HG02678 (cell line): ENCODE results near the gene PMP22.
A peak's percentile ranks its signal among the peaks of the same experiment; 100 is the strongest.
"Not testable (repeated sequence)": the region's sequence is repeated elsewhere in the genome, so short reads cannot be mapped to it uniquely, and the experiment has no call there.

ENCODE experiments used
- ATAC-seq: cut with Tn5 transposase; IDR thresholded peaks from one replicate; pipeline ENCODE4 v1.9.1; 2021; ENCODE audit warnings: mild to moderate bottlenecking, moderate library complexity; ENCODE audit not compliant: unreplicated experiment

The PMP22 gene

DNA sequence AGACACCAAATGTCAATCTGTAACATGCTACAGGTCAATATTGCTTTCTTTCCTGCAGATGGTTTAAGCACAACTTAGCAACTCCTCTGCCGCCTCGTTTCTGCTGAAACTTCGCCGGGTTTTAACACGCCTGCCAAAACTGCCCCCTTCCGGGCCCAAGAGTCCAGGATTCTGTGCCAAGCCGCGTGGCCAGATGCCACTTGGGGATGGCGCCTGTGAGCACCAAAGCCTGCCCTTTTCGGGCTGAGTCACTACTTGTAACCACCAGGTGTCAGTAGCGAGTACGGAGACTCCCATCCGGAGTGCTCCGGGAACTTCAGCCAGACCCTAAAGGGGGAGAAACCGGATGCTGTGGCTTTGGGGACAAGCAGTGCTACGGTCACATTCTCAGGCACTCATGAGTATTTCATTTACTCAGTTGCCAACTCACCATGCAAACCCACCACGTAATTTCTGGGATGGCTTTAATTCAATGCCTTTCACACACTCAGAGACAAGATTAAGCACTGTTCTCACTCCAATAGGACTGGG lies 7.8 kb downstream of the PMP22 start:
- ATAC-seq: peak; percentile 79

DNA sequence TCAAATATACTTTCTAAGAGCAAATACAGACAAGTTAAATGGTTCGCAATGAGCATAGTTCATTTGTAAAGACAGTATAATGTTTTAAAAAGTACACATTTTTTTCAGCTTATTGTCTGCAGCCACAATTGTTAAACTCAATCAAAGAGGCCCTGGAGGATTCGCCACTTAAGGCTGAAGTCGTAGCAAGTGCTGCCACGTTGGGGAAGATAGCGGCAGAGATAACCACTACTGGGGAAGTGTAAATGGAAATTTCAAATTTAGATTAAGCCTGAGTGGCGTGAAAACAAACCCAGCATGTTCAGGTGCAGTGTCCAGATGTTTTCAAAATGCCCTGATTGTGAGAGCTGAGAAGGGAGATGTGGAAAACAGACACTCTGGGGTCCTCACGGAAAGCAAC lies 8.4 kb downstream of the PMP22 start:
- ATAC-seq: no peak

DNA sequence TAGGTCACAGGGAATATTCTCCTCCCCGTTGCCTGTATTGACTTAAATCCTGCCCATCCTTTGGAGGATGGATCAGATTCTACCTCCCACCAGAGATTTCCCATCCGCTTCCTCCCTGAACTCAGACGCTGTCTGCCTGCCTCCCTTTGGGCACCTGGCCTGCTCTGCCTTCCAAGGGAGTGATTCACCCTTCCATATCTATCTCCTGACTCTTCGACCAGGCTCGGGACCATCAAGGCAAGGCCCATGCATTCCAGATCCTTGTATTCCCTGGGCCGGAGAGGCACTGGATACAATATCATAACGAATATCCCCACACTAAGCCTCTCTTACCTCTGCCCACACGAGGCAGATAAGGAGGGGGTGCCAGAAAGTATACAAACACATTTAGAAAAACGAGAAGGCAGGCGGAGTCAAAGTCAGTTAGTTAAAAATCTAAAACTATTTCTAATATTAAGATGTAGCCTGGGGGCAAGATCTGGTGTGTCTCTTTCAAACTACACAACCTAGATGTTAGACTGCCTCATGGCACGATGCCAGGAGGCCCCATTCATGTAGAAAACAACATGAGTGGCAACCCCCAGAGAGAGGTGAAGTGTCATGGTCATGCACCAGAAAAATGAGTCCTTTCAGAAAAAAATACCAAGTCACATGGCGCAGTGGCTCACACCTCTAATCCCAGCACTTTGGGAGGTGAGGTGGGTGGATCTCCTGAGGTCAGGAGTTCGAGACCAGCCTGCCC lies 9.2 kb downstream of the PMP22 start:
- ATAC-seq: no peak

DNA sequence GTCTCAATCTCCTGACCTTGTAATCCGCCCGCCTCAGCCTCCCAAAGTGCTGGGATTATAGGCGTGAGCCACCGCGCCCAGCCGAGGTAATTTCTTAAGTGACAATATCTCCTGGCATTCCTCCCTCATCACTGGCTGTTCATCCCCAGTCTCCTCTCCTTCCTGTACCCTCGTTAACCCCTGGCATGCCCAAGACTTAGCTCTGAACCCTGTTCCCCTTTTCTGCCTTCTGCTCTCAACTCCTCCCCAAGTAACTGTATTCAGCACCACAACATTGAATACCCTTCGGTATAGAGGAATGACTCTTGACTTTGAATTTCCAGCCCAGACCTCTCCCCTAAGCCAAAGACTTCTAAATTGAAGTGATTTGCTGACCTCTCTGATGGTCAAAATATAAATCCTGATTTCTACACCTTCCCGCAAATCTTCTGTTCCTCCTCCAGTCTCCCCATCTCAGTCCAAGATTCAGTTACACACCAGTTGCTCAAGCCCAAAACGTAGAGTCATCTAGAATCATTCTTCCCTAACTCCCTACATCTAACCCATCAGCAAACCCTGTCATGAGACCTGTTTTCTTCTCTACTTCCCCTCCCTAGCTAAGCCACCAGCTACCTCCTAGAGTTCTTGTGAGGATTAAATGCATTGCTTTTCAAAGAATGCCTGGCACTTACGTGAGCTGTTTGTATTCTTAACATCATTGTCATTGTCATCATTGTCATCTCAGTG lies 14.8 kb downstream of the PMP22 start:
- no peak for ATAC-seq

DNA sequence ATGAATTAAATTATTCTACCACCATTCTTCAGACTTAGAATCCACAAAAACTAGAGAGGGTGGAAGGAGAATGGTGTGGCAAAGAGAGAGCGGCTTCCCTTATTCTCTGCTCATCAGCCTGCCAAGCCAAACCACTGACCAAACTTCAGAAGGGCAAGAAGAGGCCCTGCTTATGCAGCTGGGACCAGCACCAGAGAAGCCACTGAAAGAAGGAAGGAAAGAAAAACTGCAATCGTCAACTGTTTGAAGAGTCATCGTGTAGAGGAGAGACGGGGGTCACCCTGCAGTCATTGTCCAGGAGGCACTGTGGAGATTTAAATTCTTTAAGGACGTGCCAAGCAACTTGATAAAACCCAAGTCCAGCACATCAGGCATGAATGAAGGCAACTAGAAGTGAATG lies 15.6 kb downstream of the PMP22 start:
- ATAC-seq: no peak

DNA sequence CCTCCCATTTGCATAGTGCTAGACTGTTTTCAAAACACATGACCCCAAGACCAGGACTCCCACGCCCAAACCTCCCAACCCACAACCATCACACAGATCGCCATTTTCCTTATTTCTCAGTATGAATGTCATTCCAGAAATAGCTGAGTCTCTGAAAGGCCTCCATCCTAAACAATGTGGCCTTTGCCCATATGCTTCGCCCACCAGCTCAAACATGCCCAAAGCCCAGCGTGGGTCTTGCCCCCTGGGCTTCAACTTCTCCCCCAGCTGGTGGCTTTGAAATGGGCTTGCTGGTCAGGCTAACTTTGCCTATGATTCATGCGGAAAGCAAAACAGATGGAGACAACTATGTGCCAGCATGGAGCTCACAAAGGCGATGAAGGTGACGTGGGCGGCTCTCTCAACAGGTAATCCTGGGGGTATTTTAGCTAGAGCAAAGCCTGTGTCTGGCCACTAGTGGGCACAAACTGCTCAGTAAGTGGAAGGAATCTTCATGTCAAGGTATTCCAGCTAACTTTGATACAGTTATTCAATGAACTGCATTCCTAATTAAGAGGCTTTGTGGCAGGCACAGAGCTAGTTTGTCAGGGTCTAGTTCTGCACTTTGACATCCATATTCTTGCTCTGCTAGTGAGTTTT lies 17.1 kb downstream of the PMP22 start:
- no peak for ATAC-seq

DNA sequence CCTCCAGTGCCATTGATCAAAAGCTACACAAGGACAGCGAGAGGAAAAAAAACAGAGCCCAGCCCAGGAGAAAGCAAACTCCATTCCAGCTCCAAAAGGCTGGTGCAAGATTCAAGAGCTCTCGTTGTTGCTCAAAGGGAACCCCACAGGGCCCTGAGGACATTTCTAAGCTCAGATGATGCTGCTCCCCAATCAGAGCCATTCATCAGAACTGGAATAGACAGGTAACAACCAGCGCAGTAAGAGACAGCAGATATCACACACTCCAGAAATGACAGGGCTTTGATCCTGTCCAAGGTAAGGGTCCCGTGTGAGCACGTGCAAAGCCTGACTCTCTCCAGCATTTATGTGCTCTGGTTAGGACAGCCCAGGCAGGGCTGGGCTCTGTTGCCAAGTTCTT lies 20.1 kb downstream of the PMP22 start:
- no peak for ATAC-seq

DNA sequence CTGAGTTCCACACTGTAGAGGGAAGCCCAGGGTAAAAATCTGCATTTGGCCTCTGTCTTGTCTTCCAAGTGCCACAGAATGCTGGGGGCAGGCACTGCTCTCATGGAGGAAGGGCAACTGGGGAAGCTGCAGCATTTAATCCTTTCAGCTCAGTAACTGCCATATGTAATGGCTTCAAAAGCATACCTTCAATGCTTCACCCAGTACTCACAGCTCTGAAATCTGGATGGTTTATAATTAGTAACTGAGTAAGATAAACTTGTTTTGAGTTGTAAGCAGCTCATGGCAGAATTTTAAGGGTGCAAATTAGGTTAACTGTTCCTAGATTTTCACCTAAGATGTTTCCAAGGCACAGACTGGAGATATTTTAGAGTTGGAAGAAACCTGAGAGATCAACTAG lies 24.5 kb downstream of the PMP22 start:
- ATAC-seq: no peak

DNA sequence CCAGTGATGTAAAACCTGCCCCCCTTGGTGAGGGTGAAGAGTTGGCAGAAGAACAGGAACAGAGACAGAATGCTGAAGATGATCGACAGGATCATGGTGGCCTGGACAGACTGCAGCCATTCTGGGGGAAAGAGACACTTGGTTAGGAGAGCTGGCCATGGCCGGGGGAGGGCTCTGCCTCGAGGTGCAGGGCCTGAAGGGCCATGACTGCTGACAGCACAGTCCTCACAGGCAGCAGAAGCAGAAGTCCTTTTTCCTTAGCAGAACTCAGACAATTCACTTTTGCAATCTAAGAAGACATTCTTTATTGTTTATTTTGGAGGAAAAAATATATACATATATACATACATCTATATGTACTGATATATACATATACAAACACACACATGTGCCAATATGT lies 25.6 kb downstream of the PMP22 start:
- no peak for ATAC-seq

DNA sequence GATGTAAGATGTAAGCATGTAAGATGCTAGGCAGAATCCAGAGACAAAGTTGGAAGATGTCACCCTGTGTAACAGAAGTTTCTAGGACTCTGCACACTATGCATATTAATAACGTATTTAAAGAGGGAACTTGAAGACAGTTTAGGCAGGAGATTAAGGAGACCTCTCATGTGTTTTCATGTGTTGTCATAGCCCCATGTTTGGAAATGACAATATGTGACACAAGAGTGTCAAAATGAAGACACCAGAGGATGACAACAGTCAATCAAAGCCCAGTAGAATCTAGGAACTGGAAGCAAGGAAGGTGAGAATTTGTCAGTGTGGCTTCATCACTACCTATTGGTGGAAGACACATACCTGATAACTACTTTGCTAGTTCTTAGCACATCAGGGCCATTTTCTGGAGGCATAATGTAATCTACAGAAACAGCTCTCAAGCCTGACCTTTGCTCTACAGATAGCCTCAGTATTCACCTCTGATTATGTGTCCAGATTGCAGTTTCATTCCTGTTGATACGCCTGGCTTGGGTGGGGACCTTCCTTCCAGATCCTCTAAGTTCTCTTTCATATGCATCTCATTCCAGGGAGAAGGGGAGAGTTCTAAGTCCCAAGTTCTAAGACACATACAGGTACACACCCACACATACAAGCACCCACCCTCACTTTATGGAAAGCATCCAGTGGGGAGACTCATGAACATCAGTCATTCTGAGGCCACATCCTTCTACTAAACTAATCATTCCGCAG lies 26.3 kb downstream of the PMP22 start:
- no peak for ATAC-seq

DNA sequence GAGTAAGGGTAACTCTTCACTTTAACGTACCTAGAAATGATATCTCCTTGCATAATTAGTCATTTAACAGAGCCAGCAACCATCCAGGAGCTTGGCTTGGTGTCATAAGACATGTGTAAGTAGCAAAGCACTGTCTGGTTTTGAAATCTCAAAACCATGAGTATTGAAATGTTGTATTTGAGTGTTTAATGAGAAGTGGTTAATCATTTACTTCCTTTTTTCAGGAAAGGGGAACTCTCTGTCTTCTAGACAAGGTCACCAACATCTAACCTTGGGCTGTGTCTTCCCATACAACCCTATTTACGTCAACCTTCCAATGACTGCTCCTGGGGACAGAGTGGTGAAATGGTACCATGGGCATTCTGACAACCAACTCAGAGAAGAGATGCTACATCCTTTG lies 27.1 kb downstream of the PMP22 start:
- no peak for ATAC-seq

DNA sequence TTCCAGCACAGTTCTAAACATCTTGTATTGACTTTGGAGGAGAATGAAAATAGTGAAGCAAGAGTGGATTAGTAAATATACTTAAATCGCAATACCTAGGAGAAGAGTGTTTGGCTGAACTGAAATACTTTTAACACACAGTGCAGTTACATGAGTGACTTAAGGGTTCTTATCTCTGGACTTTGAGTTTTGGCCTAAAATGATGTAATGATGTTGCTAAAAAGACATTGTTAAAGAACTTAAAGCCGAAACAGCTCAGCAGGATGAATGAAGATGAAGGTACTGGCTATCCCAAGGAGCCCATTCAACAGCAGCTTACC lies 28.1 kb downstream of the PMP22 start:
- no peak for ATAC-seq

DNA sequence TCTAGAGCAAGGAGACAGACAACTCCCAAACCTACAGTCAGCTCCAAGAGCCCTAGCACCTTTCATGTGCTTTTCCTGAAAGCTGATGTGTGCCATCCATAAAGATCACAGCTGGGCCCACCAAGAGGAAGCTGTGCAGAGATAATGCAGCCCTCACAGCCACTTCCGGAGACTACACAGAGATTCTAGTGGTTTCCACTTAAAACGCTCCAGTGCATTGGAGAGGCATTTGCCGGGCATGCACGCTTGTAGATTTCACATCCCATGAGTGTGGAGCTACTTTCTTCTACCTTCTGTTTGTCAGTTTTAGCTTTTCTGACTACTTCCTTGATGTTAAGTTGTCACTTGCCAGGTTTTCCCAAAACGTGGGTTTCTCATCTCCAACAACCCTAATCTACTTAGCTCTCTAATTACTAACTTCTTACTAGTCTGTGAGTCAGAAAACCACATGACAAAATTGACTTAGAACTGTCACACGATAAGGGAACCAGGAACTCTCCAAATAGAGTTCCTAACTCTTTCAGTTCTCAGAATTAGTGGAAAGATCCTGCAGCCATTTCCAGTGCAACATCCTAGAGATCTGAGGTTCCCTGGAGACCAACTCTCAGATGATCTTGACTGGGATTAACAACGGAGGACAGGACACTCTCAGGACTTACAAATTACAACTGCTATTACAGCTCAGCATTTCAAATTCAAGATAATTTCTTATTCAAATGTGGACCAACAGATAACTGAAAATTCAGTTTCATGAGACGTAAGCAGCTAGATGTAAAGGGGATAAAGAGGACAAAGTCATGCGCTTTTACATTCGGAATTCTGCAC lies 28.6 kb downstream of the PMP22 start:
- no peak for ATAC-seq

DNA sequence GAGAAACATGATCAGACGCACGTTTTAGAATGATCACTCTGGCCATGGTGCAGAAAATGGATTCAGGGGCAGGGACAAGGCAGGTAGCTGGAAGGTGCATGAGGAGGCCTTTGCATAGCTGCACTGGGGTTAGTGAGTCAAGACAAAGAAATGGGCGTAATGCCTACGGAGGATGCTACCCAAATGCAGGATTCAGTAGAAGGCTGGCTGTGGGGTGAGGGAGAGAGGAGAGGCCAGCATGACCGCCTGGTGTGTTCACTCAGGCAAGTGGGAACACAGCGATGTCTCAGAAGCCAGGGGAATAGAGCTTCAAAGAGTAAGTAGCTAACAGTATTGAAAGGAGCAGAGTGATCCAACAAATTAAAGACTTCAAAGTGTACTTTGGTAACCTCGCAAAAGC lies 31.2 kb downstream of the PMP22 start:
- no peak for ATAC-seq

DNA sequence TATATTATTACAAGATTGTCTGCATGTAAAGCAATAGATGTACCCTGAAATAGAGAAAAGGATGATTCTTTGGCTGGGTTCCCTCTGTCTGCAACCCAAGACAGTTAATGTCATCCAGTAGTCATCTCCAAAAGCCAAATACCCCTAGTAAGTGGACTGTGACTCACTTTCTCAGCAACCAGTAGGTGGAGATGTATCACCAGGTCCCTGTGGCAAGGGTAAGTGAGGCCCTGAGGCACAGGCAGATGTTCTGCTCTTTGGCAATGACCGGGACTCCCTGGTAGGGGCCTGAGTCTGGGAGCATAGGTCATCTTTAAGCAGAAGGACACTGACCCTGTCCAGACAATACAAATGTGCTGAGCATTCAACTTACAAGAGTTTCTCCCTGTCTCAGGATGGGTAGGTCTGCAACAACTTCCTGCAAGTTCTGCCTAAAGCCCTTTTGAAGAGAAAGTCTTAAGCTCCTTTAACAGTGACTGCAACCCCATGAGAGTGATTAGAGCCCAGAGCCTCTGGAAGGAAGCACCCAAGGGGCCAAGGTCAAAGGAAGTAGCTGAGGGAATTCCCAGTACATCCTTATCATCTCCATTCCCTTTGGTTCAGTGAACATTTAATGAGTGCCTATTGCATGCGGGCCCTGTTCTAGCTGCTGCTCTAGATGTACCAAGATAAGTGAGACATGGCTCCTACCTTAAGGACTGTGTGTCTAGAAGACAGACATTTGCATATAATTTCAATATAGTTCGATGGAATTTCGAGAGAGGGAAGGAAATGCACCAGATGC lies 31.9 kb downstream of the PMP22 start:
- ATAC-seq: no peak

DNA sequence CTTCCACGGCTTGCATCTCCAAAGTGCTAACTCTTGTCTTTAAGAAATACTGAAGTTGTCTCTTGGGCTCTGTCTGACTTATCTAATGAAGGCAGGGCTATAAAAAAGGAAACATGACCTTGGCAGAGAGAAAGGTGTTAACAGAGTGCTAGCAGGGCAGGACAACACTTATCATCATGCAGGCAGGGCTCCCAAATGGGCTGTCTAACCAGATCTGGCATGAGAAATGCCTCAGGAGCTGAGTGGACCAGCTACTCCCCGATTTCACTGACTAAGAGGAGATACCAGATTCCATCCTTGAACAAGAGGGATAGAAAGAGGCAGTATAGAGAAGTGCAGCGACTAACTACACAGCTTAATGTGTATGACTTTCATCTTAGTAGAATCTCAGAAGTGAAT lies 32.6 kb downstream of the PMP22 start:
- no peak for ATAC-seq

DNA sequence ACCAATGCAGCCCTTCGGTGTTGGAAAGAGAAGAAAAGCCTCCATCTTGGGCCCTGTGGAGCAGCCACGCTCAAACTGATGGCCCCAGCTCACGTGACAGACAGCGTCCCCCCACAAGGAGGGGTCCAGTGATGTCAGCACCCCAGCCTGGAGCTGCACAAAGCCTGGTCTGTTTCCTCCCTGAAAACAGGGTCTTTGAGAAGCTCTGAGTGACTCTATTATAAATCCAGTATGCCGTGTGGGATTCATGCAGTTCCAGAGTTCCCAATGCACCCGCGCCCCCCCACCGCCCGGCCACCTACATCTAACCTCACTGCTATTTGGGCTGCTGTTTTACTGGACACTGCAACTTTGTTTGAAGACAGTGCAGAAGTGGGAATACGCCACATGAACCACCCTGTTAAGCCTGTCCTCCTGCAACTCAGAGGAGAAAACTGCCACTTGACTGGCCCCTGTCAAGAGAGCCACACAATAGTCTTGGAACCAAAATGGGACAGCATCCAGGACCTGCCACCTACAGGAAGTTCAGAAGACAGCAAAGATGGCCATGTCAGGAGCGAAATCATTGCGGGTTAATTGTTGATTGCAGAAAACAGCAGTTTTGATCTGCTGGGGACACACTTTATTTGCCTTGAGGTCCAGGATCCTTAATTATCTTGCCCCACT lies 33.1 kb downstream of the PMP22 start:
- ATAC-seq: no peak

DNA sequence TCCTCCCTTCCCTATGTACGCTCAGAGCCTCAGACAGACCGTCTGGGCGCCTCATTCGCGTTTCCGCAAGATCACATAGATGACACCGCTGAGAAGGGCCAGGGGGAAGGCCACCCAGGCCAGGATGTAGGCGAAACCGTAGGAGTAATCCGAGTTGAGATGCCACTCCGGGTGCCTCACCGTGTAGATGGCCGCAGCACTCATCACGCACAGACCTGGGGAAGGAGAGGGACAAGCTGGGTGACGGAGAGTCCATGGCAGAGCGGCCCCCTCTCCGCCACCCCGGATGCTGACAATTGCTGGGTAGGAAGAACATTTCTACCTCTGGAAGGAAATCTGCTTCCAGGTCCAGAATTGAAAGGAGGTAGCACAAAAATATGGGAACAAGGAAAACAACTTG lies 34.3 kb downstream of the PMP22 start:
- no peak for ATAC-seq

DNA sequence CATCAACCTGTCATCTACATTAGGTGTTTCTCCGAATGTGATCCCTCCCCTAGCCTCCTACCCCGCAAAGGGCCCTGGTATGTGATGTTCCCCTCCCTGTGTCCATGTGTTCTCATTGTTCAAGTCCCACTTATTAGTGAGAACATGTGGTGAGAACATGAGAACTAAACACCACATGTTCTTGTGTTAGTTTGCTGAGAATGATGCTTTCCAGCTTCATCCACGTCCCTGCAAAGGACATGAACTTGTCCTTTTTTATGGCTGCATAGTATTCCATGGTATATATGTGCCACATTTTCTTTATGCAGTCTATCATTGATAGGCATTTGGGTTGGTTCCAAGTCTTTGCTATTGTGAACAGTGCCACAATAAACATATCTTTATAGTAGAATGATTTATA lies 43.3 kb downstream of the PMP22 start:
- ATAC-seq: not testable (repeated sequence)
